HG03575 (cell line): ENCODE measurements around the gene SPTBN5.

Experiments used
- ATAC-seq: cut with Tn5 transposase; IDR thresholded peaks from one replicate; pipeline ENCODE4 v1.9.1; 2021; ENCODE audit not compliant: unreplicated experiment, insufficient number of reproducible peaks, low FRiP score; ENCODE audit errors: extremely low read depth

SPTBN5 gene

DNA sequence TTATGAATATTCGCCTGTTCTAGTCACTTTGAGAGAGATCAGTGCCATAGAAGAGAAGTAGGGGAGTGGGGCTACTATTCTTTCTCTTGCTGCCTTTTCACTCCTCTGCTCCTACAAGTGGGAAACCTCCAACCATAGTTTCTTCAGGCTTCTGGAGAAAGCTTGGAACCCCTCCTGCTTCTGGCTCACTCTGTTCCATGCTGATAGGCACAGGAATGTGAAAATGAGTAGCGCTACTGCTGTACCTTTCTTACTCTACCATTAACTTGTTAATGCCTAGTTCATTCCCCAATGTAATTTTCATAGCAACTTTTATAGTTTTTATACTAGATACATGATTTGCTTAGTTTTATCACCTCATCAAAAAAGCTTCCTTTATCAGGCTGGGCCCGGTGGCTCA lies 92.7 kb downstream of the SPTBN5 start:
- ATAC-seq = no peak

- no peak for ATAC-seq
Observed at GRCh38 chr15:41799488-41799805, 94.4 kb downstream of the SPTBN5 start.

- no peak for ATAC-seq
Observed at GRCh38 chr15:41798607-41799487, 95.0 kb downstream of the SPTBN5 start.
